Dedifferentiated amniotic fluid mesenchymal stem cell (primary cell): Measurements from ENCODE around the gene PRKG2.

ENCODE experiments used
- DNase-seq: peaks from one replicate; pipeline ENCODE4 v3.0.0-alpha.2; 2016; ENCODE audit errors: extremely low spot score

PRKG2 gene

GRCh38 chr4:81096566-81096965 lies 118.5 kb downstream of the PRKG2 start:
- no peak for DNase-seq

- no peak for DNase-seq
Observed at GRCh38 chr4:81095389-81095788, 119.6 kb downstream of the PRKG2 start.

- no peak for DNase-seq
Observed at GRCh38 chr4:81093720-81094401, 121.2 kb downstream of the PRKG2 start.

- no peak for DNase-seq
Observed at GRCh38 chr4:81085979-81086378, 129.0 kb downstream of the PRKG2 start.

DNA sequence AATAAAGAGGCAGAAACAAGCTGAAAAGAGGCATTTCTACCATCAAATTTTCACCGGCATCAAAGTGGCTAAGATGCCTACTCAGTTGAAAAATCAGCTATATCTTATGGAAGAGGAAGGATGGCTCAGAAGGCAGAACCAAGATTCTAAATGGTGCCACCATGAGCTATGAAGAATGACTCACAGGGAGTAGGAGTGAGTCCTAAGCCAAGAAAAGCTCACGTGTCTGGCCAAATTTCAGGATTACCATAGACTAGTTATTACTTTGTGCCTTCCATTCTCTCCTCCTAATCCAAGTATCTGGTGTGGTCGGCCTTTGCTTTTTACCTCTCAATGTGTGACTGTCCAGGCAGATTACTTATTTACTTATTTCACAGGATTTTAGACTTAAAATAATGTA lies 129.7 kb downstream of the PRKG2 start:
- no peak for DNase-seq

DNA sequence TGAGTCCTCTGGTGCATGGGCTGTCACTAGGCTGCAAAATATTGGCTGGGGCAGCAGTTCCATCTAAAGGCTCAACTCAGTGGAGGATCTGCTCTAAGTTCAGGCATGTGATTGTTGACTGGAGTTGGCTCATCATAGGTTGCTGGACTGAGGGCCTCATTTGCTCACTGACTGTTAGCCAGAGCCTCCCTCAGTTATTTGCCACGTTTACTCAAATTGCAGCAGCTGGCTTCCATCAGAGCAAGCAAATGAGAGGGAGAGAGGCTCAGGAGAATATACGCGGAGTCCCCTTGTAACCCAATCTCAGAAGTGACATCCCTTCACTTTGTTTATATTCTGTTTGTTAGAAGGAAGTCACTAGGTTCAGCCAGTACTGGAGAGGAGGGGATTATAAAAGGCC lies 130.4 kb downstream of the PRKG2 start:
- DNase-seq, result no peak

DNA sequence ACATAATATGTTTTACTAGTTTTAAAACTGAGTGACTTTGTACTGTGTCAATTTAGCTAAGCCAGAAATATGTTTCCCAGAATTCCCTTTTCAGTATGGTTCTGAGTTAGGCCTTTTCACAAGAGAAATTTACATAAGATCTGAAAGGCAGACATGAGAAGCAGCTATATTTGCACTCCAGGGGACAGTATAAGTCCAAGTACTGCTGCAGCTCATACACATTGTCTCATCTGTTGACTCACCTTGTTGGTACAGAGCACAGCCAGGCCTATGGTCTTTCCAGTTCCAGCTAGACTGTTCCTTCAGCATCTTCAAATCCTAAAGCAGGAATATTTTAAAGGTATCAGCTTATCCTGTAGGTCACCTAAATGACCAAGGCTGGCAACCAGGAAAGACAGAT lies 131.0 kb downstream of the PRKG2 start:
- DNase-seq, result no peak

GRCh38 chr4:81081156-81081555 lies 133.9 kb downstream of the PRKG2 start:
- DNase-seq, result no peak

- DNase-seq, result no peak
Observed at GRCh38 chr4:81071013-81071412, 144.0 kb downstream of the PRKG2 start.

GRCh38 chr4:81069706-81070331 lies 145.2 kb downstream of the PRKG2 start:
- peak; percentile 90 for DNase-seq

DNA sequence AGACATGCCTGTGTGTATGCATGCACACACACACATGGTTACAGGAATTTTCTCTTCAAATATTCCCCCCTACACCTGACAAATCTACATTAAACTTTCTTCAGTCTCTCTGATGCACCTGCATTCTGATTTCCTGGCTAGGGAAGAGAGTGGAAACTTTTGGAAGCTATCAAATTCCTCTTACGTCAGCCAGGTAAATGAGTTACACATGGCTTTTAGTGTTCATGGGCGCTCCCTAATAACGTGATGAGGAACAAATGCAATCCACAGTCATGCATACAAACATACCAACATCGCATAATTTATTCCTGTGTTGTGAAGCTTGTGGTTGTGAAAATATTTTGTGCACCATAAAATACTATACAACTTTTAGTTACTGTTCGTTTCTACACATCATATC lies 149.6 kb downstream of the PRKG2 start:
- DNase-seq, result no peak

DNA sequence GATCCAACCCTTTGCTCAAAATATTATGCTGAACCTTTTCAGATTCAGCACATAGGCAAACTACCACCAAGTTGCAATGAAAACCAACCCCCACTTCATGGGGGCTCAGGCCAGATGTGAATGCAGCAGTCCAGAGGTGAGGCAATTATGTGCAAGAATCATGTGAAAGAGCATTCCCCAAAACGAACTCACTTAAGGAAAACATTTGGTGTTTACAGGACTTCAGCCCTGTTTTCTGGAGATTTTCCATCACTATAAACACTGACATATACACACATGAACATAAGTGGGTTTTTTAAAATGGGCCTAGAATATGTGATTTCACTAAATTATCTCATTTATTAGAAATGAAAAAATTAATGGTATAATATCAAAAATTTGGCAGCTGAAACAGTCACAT lies 153.0 kb downstream of the PRKG2 start:
- DNase-seq, result no peak

DNA sequence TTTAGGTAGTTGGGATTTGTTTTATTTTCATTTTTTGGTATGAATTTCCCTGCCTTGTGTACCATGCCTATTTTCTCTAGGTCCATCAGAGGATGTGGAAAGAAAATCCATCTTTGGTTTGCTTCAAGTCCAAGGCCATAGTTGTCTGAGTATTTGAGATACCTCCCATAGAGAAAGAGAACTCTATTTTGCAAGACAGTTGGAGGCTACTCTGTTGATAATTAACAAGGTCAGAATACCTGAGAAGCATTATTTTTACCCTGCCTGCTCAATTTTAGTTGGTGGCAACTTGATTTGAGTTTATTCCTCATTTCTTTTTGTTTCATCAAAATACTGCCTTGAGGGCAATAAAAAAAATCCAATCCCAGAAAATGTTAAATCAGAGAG lies 153.7 kb downstream of the PRKG2 start:
- DNase-seq, result no peak

DNA sequence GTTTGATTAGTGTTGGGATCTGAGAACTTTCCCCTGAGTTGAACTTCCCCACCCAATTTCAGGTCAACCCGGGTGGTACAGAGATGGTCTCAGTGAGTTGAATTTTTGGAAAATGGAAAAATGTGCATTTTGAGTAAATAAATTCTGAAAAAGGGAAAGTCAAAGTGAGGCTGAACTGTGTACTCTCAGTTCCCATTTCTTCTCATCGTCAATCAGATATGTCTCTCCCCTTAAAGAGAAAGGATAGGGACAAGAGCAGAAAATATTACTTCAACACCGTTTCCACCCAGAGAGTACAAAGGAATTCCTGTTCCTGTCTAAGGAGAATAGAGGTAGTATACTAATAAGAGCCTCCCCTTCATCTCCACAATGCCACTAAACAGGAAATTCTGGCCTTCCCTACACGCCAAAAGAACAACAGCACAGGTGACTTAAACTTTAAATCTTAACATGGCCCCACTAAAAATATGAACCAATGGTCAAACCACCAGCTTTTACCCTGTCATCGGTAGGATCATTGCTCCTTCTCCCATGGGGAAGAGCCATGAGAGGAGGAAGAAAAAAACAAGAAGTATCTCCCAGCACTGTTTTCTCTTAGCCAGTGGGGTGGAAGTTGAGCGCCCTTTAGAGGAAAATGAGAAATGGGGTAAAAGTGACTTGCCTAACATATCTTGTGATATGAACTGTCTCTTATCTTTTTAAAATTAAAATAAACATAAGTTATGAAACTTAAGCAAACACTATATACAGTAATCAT lies 154.3 kb downstream of the PRKG2 start:
- no peak for DNase-seq

DNA sequence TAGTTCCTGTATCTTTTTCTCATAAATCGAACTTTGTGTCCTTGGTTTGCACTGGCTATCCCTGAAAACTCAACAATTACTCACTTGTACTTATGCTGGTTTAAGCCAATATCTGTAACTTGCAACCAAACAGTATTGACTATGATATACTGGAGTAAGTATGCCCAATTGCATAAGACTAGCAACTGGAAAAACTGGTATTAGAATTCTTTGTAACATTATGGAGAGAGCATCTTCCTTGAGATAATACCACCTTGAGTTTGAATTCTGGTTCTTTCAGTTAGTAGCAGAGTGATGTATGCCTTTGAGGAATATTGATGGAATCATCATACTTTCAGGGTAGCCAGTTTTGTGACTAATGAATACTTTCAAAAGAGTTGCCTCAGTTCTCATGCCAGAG lies 156.4 kb downstream of the PRKG2 start:
- DNase-seq, result no peak

DNA sequence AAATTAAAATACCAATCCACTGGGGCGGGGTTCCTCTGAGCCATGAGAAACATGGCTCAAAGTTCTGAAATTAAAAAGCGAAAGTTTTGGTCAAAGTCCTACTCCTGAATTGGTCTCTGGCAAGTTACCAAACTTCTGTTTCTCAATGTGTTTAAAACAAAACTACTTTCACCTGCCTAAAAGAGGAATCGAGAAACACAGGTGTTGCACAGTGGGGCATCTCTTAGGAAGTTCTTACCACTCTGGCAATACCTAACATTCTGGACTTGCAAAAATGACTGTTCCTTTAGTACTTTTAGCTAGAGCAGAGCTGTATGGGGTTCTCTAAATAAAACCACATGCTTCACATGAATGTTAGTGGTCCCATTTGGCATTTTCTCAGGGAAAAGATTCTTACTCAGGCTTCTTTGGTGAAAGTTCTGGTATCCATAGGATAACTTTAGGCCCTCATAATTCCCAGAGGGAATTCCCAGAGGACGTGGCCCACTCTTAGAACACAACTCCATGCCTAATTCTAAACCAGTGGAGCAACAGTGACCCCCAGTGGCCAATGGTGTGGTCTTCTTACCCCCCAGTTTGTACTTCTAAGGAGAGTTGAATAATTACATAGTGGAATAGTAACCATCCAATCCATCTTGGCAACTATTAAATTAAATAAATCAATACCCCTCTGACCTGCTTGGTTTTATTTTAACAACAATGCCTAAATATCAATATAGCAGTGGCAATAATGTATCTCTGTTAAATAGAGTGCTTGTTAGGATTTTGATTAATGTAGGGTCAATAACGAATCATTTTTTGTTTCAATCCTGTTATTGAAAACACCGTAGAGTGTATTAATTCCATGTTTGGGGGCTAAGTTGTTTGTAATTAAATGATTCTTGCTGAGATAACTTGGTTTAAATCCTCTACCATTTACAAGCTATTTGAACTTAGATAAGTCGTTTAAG lies 162.6 kb downstream of the PRKG2 start:
- peak; percentile 63 for DNase-seq

DNA sequence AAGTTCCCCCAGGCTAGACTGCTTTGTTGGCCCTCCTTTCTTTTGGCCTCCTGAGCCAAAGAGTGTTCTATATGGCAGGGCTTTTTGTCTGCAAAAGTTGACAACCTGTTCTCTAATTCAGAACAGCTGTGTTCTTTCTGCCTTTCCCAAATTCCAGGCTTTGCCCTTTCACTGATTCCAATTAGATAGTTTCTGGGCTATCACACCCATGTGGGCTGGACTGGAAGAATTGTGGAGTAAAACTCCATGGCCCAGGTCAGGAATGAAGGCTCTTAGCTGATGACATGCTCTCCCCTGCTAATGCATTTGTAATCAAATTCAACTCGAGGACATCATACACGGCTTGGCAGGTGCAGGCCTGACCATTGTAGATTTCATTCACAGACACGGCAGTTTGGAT lies 165.1 kb downstream of the PRKG2 start:
- DNase-seq, result no peak

GRCh38 chr4:81049330-81049729 lies 165.7 kb downstream of the PRKG2 start:
- DNase-seq, result no peak

- no peak for DNase-seq
Observed at GRCh38 chr4:81042578-81043365, 172.2 kb downstream of the PRKG2 start.

DNA sequence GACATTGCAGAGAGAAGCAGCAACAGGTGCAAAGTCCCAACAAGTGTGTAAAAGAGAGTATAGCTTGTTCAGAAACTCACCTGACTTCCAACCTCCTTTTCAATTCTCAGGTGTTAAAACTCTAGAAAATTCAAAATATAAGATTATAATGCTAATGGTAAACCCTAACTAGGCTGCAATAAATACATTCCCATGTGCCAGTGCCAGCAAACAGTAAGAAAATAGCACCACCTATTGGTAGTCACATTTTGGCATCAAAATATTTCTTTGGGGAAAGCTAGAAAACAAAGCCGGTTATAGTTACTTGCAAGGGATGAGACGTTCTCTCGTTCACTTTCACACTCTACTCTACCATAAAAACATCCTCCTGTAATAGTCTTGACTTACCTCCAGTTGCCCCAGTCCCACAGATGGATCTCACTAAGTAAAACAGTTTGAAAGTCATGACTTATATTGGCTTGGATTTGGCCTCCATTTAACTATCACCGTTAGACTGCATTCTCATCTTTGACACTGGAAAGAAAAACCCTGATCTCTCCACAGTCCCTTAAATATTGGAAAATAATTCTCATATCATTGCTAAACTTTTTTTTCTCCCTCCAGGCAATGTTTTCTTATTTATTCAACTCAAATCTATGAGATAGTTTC lies 174.9 kb downstream of the PRKG2 start:
- DNase-seq, result peak; percentile 61
